Spleen (tissue), 11 donors: ENCODE data around the gene PPM1H. TPM values are rescaled to one million over a fixed set of nuclear protein-coding genes. Genes with fewer than 3 reads are reported as not detected.

Source experiments
- DNase-seq: peaks from one replicate; pipeline ENCODE4 v3.0.0-alpha.2; 2020
- H3K27ac ChIP-seq, 8 donors: fragments of 200-600 bp; sonication (generic) in 7 of 8; 1 replicate in 4 of 8; 2 replicates in 4 of 8; pipeline versions ENCODE4 v1.5.0 to v1.8.0; 2016 to 2021; ENCODE audit warnings: inconsistent platforms in 4 of 8, mild to moderate bottlenecking in 4 of 8, moderate library complexity in 1 of 8
- H3K27me3 ChIP-seq, 7 donors: fragments of 200-600 bp; sonication (generic) in 6 of 7; replicated peaks in 1 of 7; 1 replicate in 4 of 7; 2 replicates in 3 of 7; pipeline versions ENCODE4 v1.5.0 to v1.8.0; 2016 to 2021; ENCODE audit warnings: inconsistent platforms in 3 of 7, mild to moderate bottlenecking in 1 of 7
- H3K36me3 ChIP-seq, 6 donors: fragments of 200-600 bp; sonication (generic) in 5 of 6; 1 replicate in 4 of 6; 2 replicates in 2 of 6; pipeline versions ENCODE4 v1.5.0 to v1.8.0; 2016 to 2021; ENCODE audit warnings: inconsistent platforms in 2 of 6
- H3K4me1 ChIP-seq, 6 donors: fragments of 200-600 bp; sonication (generic) in 5 of 6; 1 replicate in 3 of 6; 2 replicates in 3 of 6; pipeline versions ENCODE4 v1.5.0 to v1.8.0; 2016 to 2021; ENCODE audit warnings: inconsistent platforms in 3 of 6
- H3K4me3 ChIP-seq, 8 donors: fragments of 200-600 bp; sonication (generic) in 7 of 8; 1 replicate in 4 of 8; 2 replicates in 4 of 8; pipeline versions ENCODE4 v1.5.0 to v1.8.0; 2016 to 2021; ENCODE audit warnings: inconsistent platforms in 4 of 8, mild to moderate bottlenecking in 4 of 8, moderate library complexity in 2 of 8
- H3K9me3 ChIP-seq, 8 donors: fragments of 200-600 bp; sonication (generic) in 7 of 8; 1 replicate in 4 of 8; 2 replicates in 4 of 8; pipeline versions ENCODE4 v1.5.0 to v1.8.0; 2016 to 2021; ENCODE audit warnings: inconsistent platforms in 4 of 8
- CTCF ChIP-seq, 11 experiments: fragments of 200-600 bp in 7 of 11; fragments of 450-650 bp in 4 of 11; sonication (generic) in 4 of 11; IDR thresholded peaks in 8 of 11; conservative IDR thresholded peaks in 3 of 11; 1 replicate in 7 of 11; 2 replicates in 4 of 11; pipeline versions ENCODE4 v1.4.0 to v1.8.0; 2016 to 2021; ENCODE audit warnings: antibody characterized with exemption in 11 of 11, inconsistent platforms in 4 of 11, mild to moderate bottlenecking in 1 of 11
- POLR2A ChIP-seq, 3 donors: fragments of 450-650 bp; IDR thresholded peaks; one replicate each; pipeline ENCODE4 v1.5.1; 2017; ENCODE audit warnings: antibody characterized with exemption in 3 of 3, mild to moderate bottlenecking in 1 of 3
- POLR2AphosphoS5 ChIP-seq, 3 donors: sonication (generic); formaldehyde crosslinking; IDR thresholded peaks; one replicate each; pipeline ENCODE4 v1.5.1; 2017; ENCODE audit warnings: antibody characterized with exemption in 3 of 3
- WGBS, 5 donors: extraction: QIAGEN DNeasy Blood & Tissue Kit in 3 of 5; methylation state at CpG; one replicate each; pipeline versions ENCODE4 v1.1.5 to v1.1.7; 2013 to 2018; 5-methylcytosine and 5-hydroxymethylcytosine counted together
- intact Hi-C: fragments of 100-400 bp; cut with DNase I; formaldehyde crosslinking; loops from one replicate; pipeline ENCODE4 v1.15.0; 2023; ENCODE audit warnings: low total_unique reads
- polyA plus RNA-seq, 3 donors: library from polyadenylated mRNA; stranded (reverse); fragments of 200-250 nt; gene quantifications; one replicate each; pipeline ENCODE4 v1.2.1, GENCODE V29; 2013
- total RNA-seq, 7 donors: library from RNA; depleted of rRNA in 3 of 7; stranded (reverse); fragments of >200 nt in 3 of 7; fragmentation: NEBNext Ultra II Directional in 4 of 7; extraction: Animal tissue kit (Norgen Biotek cat#: 25700) in 4 of 7; gene quantifications; one replicate each; pipeline versions ENCODE4 v1.1.0 to v1.2.1, GENCODE V29; 2016 to 2021
- donor health status: healthy with polysubstance abuse.
- donor health status: DM: no; HTN: no; CAD: no; lungs with moderate emphysema.
- donor health status: DM: no; HTN: no; CAD: no.
- donor health status: Bipolar disorder and iron deficiency.
- donor health status: healthy.
- donor health status: DM: no; HTN: no; CAD: no.
- donor health status: DM: yes; HTN: yes; CAD: no.

PPM1H gene
- total and polyA plus RNA-seq, 10 donors, result 0.17 to 3.9 (median 1.9) TPM

DNA sequence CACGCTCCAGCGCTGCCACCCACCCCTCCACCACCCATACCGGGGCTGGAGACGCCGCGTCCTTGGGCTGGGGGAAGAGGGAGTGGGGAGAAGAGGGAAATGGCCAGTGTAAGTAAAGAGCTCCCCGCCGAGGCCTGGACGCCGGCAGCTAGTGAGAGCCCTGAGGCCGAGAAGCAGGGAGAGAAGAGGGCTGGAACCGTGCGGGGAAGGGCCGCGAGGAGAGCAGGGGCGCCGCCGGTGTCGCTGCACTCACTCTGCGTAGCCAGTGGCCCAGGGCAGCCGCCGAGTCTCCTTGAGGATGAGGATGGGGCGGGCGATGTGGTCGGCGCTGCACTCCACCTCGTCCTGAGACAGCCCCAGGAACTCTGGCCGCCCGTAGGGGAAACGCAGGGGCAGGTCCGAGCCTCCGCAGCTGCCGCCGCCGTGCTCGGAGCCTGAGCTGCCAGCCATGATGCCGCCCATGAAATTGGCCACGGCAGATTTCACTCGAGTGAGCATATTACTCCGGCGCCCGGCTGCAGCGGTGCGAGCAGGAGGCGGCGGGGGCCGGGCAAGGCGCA lies 631 bp downstream of the PPM1H start:
- peaks cover 0 to 44% (median 26%) of the 10 kb centered on the region in 7 donors for H3K27me3 ChIP-seq
- intact Hi-C loops, result no loop called here
- H3K4me1 ChIP-seq, result peaks cover 0 to 39% (median 26%) of the 10 kb centered on the region in 6 donors
- H3K36me3 ChIP-seq, result no peaks in the 10 kb centered on the region
- DNase-seq, result peak; percentile 87
- peak overlapping the region in 4 of 8 donors; percentile 1 to 76 (median 18) for H3K27ac ChIP-seq
- peak overlapping the region; percentile 57 to 85 (median 74) for H3K4me3 ChIP-seq
- TF ChIP-seq POLR2AphosphoS5 (IDR thresholded peaks at IDR 0.05), result no peak
- no peak for TF ChIP-seq POLR2A (IDR thresholded peaks at IDR 0.05)
- no peak for TF ChIP-seq CTCF (IDR thresholded peaks at IDR 0.05 in 8 of 11, conservative IDR thresholded peaks at IDR 0.05 in 3 of 11)
- WGBS, 5 donors, result 0 to 2% (median 0%) methylated on average over 16 to 48 of the region's 48 CpGs
- H3K9me3 ChIP-seq, result no peaks in the 10 kb centered on the region

GRCh38 chr12:62933602-62934238 lies 1.2 kb downstream of the PPM1H start:
- intact Hi-C loops, result no loop called here
- no peak for DNase-seq

DNA sequence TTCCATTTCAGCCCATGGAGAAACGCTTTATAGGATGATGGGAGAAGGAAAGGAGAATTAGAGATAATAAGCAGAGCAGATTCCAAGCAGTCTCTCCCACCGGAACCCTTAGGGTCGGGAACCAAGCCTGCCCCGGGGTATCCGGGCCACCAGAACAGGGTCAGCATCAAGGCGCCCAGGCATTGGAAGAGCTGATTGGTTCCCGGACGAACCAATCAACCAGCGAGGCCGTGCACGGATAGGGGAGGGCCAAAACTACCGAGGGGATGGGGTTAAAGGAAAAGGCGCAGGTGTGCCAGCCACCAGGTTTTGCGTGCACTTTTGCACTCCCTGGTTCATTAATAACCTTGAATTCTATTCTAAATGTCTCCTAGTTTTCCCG lies 1.7 kb downstream of the PPM1H start:
- H3K9me3 ChIP-seq, result no peaks in the 10 kb centered on the region
- WGBS, 5 donors, result 3 to 5% (median 3%) methylated on average over 15 of the region's 15 CpGs
- no peaks in the 10 kb centered on the region for H3K36me3 ChIP-seq
- no peak for TF ChIP-seq POLR2AphosphoS5 (IDR thresholded peaks at IDR 0.05)
- no peak for TF ChIP-seq CTCF (IDR thresholded peaks at IDR 0.05 in 8 of 11, conservative IDR thresholded peaks at IDR 0.05 in 3 of 11)
- no peak for TF ChIP-seq POLR2A (IDR thresholded peaks at IDR 0.05)
- no peak overlapping the region for H3K27ac ChIP-seq
- no peak for DNase-seq
- intact Hi-C loops, result no loop called here
- H3K4me3 ChIP-seq, result peak overlapping the region; percentile 57 to 85 (median 74)
- H3K4me1 ChIP-seq, result peaks cover 0 to 39% (median 26%) of the 10 kb centered on the region in 6 donors
- H3K27me3 ChIP-seq, result peaks cover 0 to 44% (median 26%) of the 10 kb centered on the region in 7 donors

More at GRCh38 chr12:62933602-62934238, 1.2 kb downstream of the PPM1H start:
- peaks cover 0 to 39% (median 26%) of the 10 kb centered on the region in 6 donors for H3K4me1 ChIP-seq
- WGBS, 5 donors, result 1 to 2% (median 1%) methylated on average over 24 of the region's 24 CpGs
- no peaks in the 10 kb centered on the region for H3K9me3 ChIP-seq
- no peaks in the 10 kb centered on the region for H3K36me3 ChIP-seq
- H3K4me3 ChIP-seq, result peak overlapping the region; percentile 57 to 85 (median 74)
- TF ChIP-seq CTCF (IDR thresholded peaks at IDR 0.05 in 8 of 11, conservative IDR thresholded peaks at IDR 0.05 in 3 of 11), result no peak
- TF ChIP-seq POLR2AphosphoS5 (IDR thresholded peaks at IDR 0.05), result no peak
- no peak for TF ChIP-seq POLR2A (IDR thresholded peaks at IDR 0.05)
- peak overlapping the region in 2 of 8 donors; percentile 25 to 76 for H3K27ac ChIP-seq
- H3K27me3 ChIP-seq, result peaks cover 0 to 44% (median 26%) of the 10 kb centered on the region in 7 donors

- H3K4me1 ChIP-seq, result peaks cover 0 to 39% (median 26%) of the 10 kb centered on the region in 6 donors
- H3K36me3 ChIP-seq, result no peaks in the 10 kb centered on the region
- 40 to 78% (median 61%) methylated on average over 3 of the region's 3 CpGs for WGBS, 5 donors
- intact Hi-C loops, result no loop called here
- no peaks in the 10 kb centered on the region for H3K9me3 ChIP-seq
- H3K27me3 ChIP-seq, result peaks cover 0 to 44% (median 26%) of the 10 kb centered on the region in 7 donors
- DNase-seq, result no peak
- no peak overlapping the region for H3K27ac ChIP-seq
- TF ChIP-seq POLR2A (IDR thresholded peaks at IDR 0.05) (no peak), POLR2AphosphoS5 (IDR thresholded peaks at IDR 0.05) (no peak), CTCF (IDR thresholded peaks at IDR 0.05 in 8 of 11, conservative IDR thresholded peaks at IDR 0.05 in 3 of 11) (no peak)
- no peak overlapping the region for H3K4me3 ChIP-seq
Observed at GRCh38 chr12:62931477-62931876, 3.5 kb downstream of the PPM1H start.
